Trophoblast cell (in vitro differentiated cells and primary cell): ENCODE data around the gene LAMTOR4.
"Not testable (repeated sequence)": the region's sequence is repeated elsewhere in the genome, so short reads cannot be mapped to it uniquely, and the experiment has no call there.

ENCODE experiments used
- DNase-seq, 2 donors: peaks; one replicate each; pipeline ENCODE4 v3.0.0-alpha.2; 2016
- H2AFZ ChIP-seq: 2 replicates; pipeline ENCODE4 v1.6.1; 2013; ENCODE audit warnings: low read length, moderate library complexity, mild to moderate bottlenecking; ENCODE audit not compliant: insufficient read depth, poor library complexity
- H2AK5ac ChIP-seq: 2 replicates; pipeline ENCODE4 v1.6.1; 2013; ENCODE audit warnings: mild to moderate bottlenecking, low read length
- H2BK120ac ChIP-seq: 2 replicates; pipeline ENCODE4 v1.6.1; 2013; ENCODE audit warnings: low read length, mild to moderate bottlenecking, moderate library complexity; ENCODE audit not compliant: insufficient read depth, poor library complexity
- H2BK12ac ChIP-seq: 2 replicates; pipeline ENCODE4 v1.6.1; 2013; ENCODE audit warnings: mild to moderate bottlenecking, low read length, moderate library complexity
- H2BK5ac ChIP-seq: 2 replicates; pipeline ENCODE4 v1.6.1; 2013; ENCODE audit warnings: low read length, low read depth, moderate library complexity, mild to moderate bottlenecking; ENCODE audit not compliant: poor library complexity
- H3K14ac ChIP-seq: 2 replicates; pipeline ENCODE4 v1.6.1; 2013; ENCODE audit warnings: mild to moderate bottlenecking, low read length
- H3K18ac ChIP-seq: 2 replicates; pipeline ENCODE4 v1.6.1; 2013; ENCODE audit warnings: mild to moderate bottlenecking, low read length
- H3K23ac ChIP-seq: 2 replicates; pipeline ENCODE4 v1.6.1; 2013; ENCODE audit warnings: low read length
- H3K27ac ChIP-seq: 2 replicates; pipeline ENCODE4 v1.5.1; 2013; ENCODE audit warnings: low read depth, mild to moderate bottlenecking, inconsistent platforms, low read length, moderate library complexity
- H3K27me3 ChIP-seq: 2 replicates; pipeline ENCODE4 v1.6.1; 2013; ENCODE audit warnings: inconsistent platforms, mild to moderate bottlenecking, low read length, moderate library complexity; ENCODE audit not compliant: insufficient read depth
- H3K36me3 ChIP-seq, 2 experiments: 1 replicate in 1 of 2; 2 replicates in 1 of 2; pipeline ENCODE4 v1.6.1; 2013; ENCODE audit warnings: low read length in 2 of 2, mild to moderate bottlenecking in 2 of 2, moderate library complexity in 1 of 2; ENCODE audit not compliant: insufficient read depth in 2 of 2, control insufficient read depth in 1 of 2
- H3K4ac ChIP-seq: 2 replicates; pipeline ENCODE4 v1.6.1; 2013; ENCODE audit warnings: low read depth, mild to moderate bottlenecking, low read length, moderate library complexity
- H3K4me1 ChIP-seq, 2 experiments: 1 replicate in 1 of 2; 2 replicates in 1 of 2; pipeline ENCODE4 v1.6.1; 2013; ENCODE audit warnings: low read length in 2 of 2, mild to moderate bottlenecking in 2 of 2, moderate library complexity in 1 of 2; ENCODE audit not compliant: insufficient read depth in 2 of 2, control insufficient read depth in 1 of 2
- H3K4me2 ChIP-seq: 2 replicates; pipeline ENCODE4 v1.6.1; 2013; ENCODE audit warnings: inconsistent platforms, mild to moderate bottlenecking, low read length, moderate library complexity
- H3K4me3 ChIP-seq: 2 replicates; pipeline ENCODE4 v1.5.1; 2013; ENCODE audit warnings: mild to moderate bottlenecking, low read depth, low read length, inconsistent platforms
- H3K79me1 ChIP-seq: one replicate; pipeline ENCODE4 v1.6.1; 2013; ENCODE audit warnings: low read length
- H3K79me2 ChIP-seq: 2 replicates; pipeline ENCODE4 v1.6.1; 2013; ENCODE audit warnings: low read length, mild to moderate bottlenecking; ENCODE audit not compliant: control insufficient read depth, insufficient read depth, poor library complexity
- H3K9ac ChIP-seq: 2 replicates; pipeline ENCODE4 v1.6.1; 2013; ENCODE audit warnings: mild to moderate bottlenecking, low read length
- H3K9me3 ChIP-seq: 2 replicates; pipeline ENCODE4 v1.6.1; 2013; ENCODE audit warnings: low read depth, mild to moderate bottlenecking, control low read depth, inconsistent platforms, low read length; ENCODE audit not compliant: insufficient read depth
- H4K12ac ChIP-seq: 2 replicates; pipeline ENCODE4 v1.6.1; 2013; ENCODE audit warnings: low read depth, mild to moderate bottlenecking, low read length, moderate library complexity
- H4K8ac ChIP-seq: 2 replicates; pipeline ENCODE4 v1.6.1; 2013; ENCODE audit warnings: low read depth, mild to moderate bottlenecking, low read length, moderate library complexity
- H4K91ac ChIP-seq: one replicate; pipeline ENCODE4 v1.6.1; 2013; ENCODE audit warnings: low read depth, mild to moderate bottlenecking, low read length, moderate library complexity
- WGBS: extraction: QIAGEN DNeasy Blood & Tissue Kit; methylation state at CpG from one replicate; pipeline ENCODE4 v1.1.7; 2013; ENCODE audit warnings: missing lambda C conversion rate; ENCODE audit not compliant: insufficient read length, insufficient coverage; ENCODE audit errors: extremely low coverage; 5-methylcytosine and 5-hydroxymethylcytosine counted together

Gene LAMTOR4

GRCh38 chr7:100137851-100138760 is 10.6 kb upstream of the LAMTOR4 start:
- H3K4ac ChIP-seq = no peak overlapping the region
- H3K79me1 ChIP-seq = no peaks in the 10 kb centered on the region
- H2BK12ac ChIP-seq = no peak overlapping the region
- no peaks in the 10 kb centered on the region for H3K4me1 ChIP-seq
- no peak for DNase-seq
- no peaks in the 10 kb centered on the region for H3K9me3 ChIP-seq
- no peak overlapping the region for H4K12ac ChIP-seq
- no peaks in the 10 kb centered on the region for H3K36me3 ChIP-seq
- H4K91ac ChIP-seq = no peak overlapping the region
- no peak overlapping the region for H2BK5ac ChIP-seq
- no peak overlapping the region for H2AK5ac ChIP-seq
- H2BK120ac ChIP-seq = no peak overlapping the region
- no peak overlapping the region for H3K18ac ChIP-seq
- H3K79me2 ChIP-seq = no peaks in the 10 kb centered on the region
- H3K9ac ChIP-seq = no peak overlapping the region
- WGBS = no CpG with 5 or more reads among the region's 13 CpGs
- no peak overlapping the region for H3K23ac ChIP-seq
- no peak overlapping the region for H3K4me2 ChIP-seq
- H2AFZ ChIP-seq = no peak overlapping the region
- H3K27me3 ChIP-seq = no peaks in the 10 kb centered on the region
- no peak overlapping the region for H4K8ac ChIP-seq
- no peak overlapping the region for H3K4me3 ChIP-seq
- H3K14ac ChIP-seq = no peak overlapping the region
- H3K27ac ChIP-seq = no peak overlapping the region

- H4K91ac ChIP-seq = no peak overlapping the region
- H3K23ac ChIP-seq = no peak overlapping the region
- no peak overlapping the region for H3K4me2 ChIP-seq
- H3K36me3 ChIP-seq = no peaks in the 10 kb centered on the region
- H3K79me2 ChIP-seq = no peaks in the 10 kb centered on the region
- H4K8ac ChIP-seq = no peak overlapping the region
- H2BK5ac ChIP-seq = no peak overlapping the region
- no peak overlapping the region for H2BK120ac ChIP-seq
- H3K27ac ChIP-seq = no peak overlapping the region
- H3K18ac ChIP-seq = no peak overlapping the region
- no peak overlapping the region for H3K4ac ChIP-seq
- no peak overlapping the region for H2AFZ ChIP-seq
- no peak overlapping the region for H3K14ac ChIP-seq
- peak in 1 of 2 donors; percentile 5 for DNase-seq
- H2AK5ac ChIP-seq = no peak overlapping the region
- no peaks in the 10 kb centered on the region for H3K79me1 ChIP-seq
- no peak overlapping the region for H3K9ac ChIP-seq
- H2BK12ac ChIP-seq = no peak overlapping the region
- H3K4me3 ChIP-seq = no peak overlapping the region
- no peaks in the 10 kb centered on the region for H3K27me3 ChIP-seq
- WGBS = no CpG with 5 or more reads among the region's 3 CpGs
- no peak overlapping the region for H4K12ac ChIP-seq
- no peaks in the 10 kb centered on the region for H3K4me1 ChIP-seq
- no peaks in the 10 kb centered on the region for H3K9me3 ChIP-seq
Observed at GRCh38 chr7:100141555-100141949, 7.2 kb upstream of the LAMTOR4 start.

GRCh38 chr7:100142461-100142860 is 6.3 kb upstream of the LAMTOR4 start:
- Histone ChIP-seq H3K4me2 (no peak overlapping the region), H2AK5ac (no peak overlapping the region), H2BK12ac (no peak overlapping the region), H3K18ac (no peak overlapping the region), H3K79me1 (no peaks in the 10 kb centered on the region), H3K27me3 (no peaks in the 10 kb centered on the region), H3K23ac (no peak overlapping the region), H3K27ac (no peak overlapping the region), H3K79me2 (no peaks in the 10 kb centered on the region), H3K4ac (no peak overlapping the region), H4K8ac (no peak overlapping the region), H2BK120ac (no peak overlapping the region), H3K4me3 (no peak overlapping the region), H2BK5ac (no peak overlapping the region), H4K91ac (no peak overlapping the region), H3K9ac (no peak overlapping the region), H3K14ac (no peak overlapping the region), H2AFZ (no peak overlapping the region), H3K4me1 (no peaks in the 10 kb centered on the region), H3K9me3 (no peaks in the 10 kb centered on the region), H4K12ac (no peak overlapping the region), H3K36me3 (no peaks in the 10 kb centered on the region)
- DNase-seq = no peak
- no CpG with 5 or more reads among the region's 3 CpGs for WGBS

- not testable (repeated sequence) for H3K27me3 ChIP-seq, H3K79me2 ChIP-seq, H3K4me2 ChIP-seq, H3K36me3 ChIP-seq, H3K4me1 ChIP-seq, H2AK5ac ChIP-seq, H3K9me3 ChIP-seq, H2BK120ac ChIP-seq, H3K4me3 ChIP-seq, H2BK5ac ChIP-seq, H3K79me1 ChIP-seq, H3K14ac ChIP-seq, H3K23ac ChIP-seq, H3K4ac ChIP-seq, H2AFZ ChIP-seq, H3K9ac ChIP-seq, H4K8ac ChIP-seq, H4K91ac ChIP-seq, H2BK12ac ChIP-seq, H4K12ac ChIP-seq, H3K27ac ChIP-seq, H3K18ac ChIP-seq
- WGBS = no CpG with 5 or more reads among the region's 4 CpGs
- peak; percentile 67 to 89 for DNase-seq
Observed at GRCh38 chr7:100146350-100146749, 2.4 kb upstream of the LAMTOR4 start.
